ENCODE results near the gene ITPKC.

The ITPKC gene

DNA sequence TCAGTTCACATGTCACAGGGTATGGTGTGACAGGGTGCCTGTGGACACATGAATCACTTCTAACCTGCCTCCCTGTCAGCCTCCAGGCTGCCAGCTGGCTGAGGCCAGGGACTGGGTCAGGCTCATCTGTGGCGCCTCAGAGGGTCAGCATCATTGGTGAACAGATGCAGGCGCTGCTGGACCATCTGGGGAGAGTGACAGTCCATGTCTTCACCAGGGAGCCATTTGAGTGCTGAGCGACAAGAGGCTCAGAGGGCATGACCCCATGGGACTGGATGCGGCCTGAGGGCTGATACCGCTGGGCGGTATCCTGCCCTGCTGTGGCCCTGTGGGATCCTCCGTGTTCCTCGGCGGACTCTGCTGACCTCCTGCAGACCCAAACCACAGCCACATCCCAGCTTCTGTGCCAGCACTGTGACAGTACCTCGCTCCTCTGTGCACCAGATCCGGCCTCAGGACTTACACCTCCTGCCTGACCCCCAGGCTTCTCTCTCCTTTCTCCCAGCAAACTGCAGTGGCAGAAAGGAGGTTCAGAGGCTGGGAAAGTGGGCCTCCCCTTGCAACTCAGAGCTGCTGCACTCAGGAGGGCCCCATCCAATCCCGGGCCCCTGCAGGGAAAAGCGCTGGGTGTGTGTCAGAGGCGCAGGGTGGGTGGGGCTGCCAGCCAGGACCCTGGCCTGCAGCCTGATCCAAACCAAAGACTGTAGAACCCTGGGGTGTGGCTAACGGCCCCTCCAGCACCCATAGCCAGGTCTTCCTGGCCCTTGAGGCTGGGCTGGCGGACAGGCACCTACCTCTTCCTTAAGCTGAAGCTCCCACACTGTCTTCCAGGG, 23.2 kb downstream of the ITPKC start:
- TF ChIP-seq CSDC2 (CRISPR knock-in tag; IDR thresholded peaks at IDR 0.05) = no peak
- no peak for TF ChIP-seq GLIS3 (CRISPR knock-in tag; IDR thresholded peaks at IDR 0.05)
- no peak for TF ChIP-seq ZC3H10 (CRISPR knock-in tag; IDR thresholded peaks at IDR 0.05)
- no peak for TF ChIP-seq RARB (CRISPR knock-in tag; IDR thresholded peaks at IDR 0.05)
- no peak for TF ChIP-seq ZFP30 (CRISPR knock-in tag; IDR thresholded peaks at IDR 0.05)
- no peak for TF ChIP-seq ZNF8 (CRISPR knock-in tag; IDR thresholded peaks at IDR 0.05)
- ATAC-seq = peak; percentile 5; the same call in 2 of the 3 replicates

DNA sequence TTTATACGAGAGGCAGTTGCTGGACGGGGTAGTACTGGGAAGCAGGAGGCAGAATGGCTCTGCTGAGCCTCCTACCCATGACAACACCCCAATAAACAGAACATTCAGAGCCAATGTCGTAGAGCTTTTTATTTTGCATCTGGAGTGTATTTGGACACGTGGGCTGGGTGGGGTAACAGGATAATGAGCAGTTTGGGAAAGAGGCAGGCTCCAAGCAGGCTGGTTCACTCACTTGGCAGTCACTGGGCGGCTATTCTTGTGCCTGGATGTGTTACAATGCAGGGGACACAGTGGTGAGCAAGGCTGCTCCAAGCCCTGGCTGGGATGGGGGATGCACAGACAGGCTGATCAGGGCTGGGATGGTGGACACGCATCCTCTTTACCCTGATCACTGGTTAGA, 23.8 kb downstream of the ITPKC start:
- ATAC-seq = peak; percentile 9; the same call in 2 of the 3 replicates
- TF ChIP-seq RARB (CRISPR knock-in tag; IDR thresholded peaks at IDR 0.05) (no peak), ZFP3 (CRISPR knock-in tag; IDR thresholded peaks at IDR 0.05) (no peak), ESRRG (CRISPR knock-in tag; IDR thresholded peaks at IDR 0.05) (no peak), OSR1 (CRISPR knock-in tag; IDR thresholded peaks at IDR 0.05) (no peak), TCF4 (CRISPR knock-in tag; IDR thresholded peaks at IDR 0.05; ENCODE audit: borderline replicate concordance) (no peak)

DNA sequence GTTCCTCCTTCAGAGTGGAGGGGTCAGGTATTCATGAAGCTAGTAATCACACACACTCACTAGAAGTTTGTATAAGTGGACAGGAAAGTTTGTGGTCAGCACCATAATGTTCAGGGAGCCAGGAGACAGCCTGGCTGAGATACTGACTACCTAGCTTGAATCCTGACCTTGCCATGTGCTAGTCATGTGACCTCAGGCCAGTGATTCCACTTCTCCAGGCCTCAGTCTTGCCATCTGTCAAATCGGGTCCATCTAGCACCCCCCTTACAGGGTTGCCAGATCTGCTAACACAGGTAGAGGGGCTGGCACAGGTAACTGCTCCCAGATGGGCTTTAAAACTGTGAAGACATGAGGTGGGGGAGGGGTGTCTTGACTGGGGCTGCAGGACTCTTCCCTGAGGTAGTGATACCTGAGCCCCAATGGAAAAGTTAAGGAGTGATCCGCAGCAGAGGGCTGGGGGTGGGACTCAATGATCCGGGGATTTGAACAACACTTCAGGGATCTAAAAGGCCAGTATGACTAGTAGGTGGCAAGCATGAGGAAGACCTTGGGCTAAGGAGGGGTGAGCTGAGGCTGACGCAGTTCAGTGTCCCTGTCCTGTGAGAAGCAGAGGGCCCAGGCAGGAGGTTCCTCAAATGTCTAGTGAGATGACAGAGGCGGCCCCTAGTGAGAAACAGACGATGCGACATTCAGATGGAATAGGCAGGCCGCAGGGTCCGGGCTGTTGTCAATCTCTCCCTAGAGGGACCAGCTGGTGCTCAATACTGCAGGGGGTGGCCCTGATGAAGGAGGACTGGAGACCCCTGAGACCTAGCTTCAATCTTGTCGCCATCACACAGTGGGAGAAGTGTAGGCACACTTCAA, 24.8 kb downstream of the ITPKC start:
- no peak for TF ChIP-seq ZNF565 (CRISPR knock-in tag; conservative IDR thresholded peaks at IDR 0.05; ENCODE audit: low read depth)
- no peak for TF ChIP-seq ZFP30 (CRISPR knock-in tag; IDR thresholded peaks at IDR 0.05)
- TF ChIP-seq, protein P1, sequence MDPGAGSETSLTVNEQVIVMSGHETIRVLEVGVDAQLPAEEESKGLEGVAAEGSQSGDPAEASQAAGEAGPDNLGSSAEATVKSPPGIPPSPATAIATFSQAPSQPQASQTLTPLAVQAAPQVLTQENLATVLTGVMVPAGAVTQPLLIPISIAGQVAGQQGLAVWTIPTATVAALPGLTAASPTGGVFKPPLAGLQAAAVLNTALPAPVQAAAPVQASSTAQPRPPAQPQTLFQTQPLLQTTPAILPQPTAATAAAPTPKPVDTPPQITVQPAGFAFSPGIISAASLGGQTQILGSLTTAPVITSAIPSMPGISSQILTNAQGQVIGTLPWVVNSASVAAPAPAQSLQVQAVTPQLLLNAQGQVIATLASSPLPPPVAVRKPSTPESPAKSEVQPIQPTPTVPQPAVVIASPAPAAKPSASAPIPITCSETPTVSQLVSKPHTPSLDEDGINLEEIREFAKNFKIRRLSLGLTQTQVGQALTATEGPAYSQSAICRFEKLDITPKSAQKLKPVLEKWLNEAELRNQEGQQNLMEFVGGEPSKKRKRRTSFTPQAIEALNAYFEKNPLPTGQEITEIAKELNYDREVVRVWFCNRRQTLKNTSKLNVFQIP (CRISPR knock-in tag; IDR thresholded peaks at IDR 0.05; ENCODE audit: borderline replicate concordance, low read depth) = no peak
- TF ChIP-seq GLIS3 (CRISPR knock-in tag; IDR thresholded peaks at IDR 0.05) = no peak
- no peak for TF ChIP-seq RARB (CRISPR knock-in tag; IDR thresholded peaks at IDR 0.05)
- TF ChIP-seq ARNTL (CRISPR knock-in tag; IDR thresholded peaks at IDR 0.05; ENCODE audit: borderline replicate concordance, low read depth) = no peak
- TF ChIP-seq, protein P2, sequence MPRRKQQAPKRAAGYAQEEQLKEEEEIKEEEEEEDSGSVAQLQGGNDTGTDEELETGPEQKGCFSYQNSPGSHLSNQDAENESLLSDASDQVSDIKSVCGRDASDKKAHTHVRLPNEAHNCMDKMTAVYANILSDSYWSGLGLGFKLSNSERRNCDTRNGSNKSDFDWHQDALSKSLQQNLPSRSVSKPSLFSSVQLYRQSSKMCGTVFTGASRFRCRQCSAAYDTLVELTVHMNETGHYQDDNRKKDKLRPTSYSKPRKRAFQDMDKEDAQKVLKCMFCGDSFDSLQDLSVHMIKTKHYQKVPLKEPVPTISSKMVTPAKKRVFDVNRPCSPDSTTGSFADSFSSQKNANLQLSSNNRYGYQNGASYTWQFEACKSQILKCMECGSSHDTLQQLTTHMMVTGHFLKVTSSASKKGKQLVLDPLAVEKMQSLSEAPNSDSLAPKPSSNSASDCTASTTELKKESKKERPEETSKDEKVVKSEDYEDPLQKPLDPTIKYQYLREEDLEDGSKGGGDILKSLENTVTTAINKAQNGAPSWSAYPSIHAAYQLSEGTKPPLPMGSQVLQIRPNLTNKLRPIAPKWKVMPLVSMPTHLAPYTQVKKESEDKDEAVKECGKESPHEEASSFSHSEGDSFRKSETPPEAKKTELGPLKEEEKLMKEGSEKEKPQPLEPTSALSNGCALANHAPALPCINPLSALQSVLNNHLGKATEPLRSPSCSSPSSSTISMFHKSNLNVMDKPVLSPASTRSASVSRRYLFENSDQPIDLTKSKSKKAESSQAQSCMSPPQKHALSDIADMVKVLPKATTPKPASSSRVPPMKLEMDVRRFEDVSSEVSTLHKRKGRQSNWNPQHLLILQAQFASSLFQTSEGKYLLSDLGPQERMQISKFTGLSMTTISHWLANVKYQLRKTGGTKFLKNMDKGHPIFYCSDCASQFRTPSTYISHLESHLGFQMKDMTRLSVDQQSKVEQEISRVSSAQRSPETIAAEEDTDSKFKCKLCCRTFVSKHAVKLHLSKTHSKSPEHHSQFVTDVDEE (CRISPR knock-in tag; IDR thresholded peaks at IDR 0.05) = no peak
- TF ChIP-seq TOX (CRISPR knock-in tag; IDR thresholded peaks at IDR 0.05; ENCODE audit: borderline replicate concordance) = no peak
- TF ChIP-seq, protein P3, sequence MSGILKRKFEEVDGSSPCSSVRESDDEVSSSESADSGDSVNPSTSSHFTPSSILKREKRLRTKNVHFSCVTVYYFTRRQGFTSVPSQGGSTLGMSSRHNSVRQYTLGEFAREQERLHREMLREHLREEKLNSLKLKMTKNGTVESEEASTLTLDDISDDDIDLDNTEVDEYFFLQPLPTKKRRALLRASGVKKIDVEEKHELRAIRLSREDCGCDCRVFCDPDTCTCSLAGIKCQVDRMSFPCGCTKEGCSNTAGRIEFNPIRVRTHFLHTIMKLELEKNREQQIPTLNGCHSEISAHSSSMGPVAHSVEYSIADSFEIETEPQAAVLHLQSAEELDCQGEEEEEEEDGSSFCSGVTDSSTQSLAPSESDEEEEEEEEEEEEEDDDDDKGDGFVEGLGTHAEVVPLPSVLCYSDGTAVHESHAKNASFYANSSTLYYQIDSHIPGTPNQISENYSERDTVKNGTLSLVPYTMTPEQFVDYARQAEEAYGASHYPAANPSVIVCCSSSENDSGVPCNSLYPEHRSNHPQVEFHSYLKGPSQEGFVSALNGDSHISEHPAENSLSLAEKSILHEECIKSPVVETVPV (CRISPR knock-in tag; IDR thresholded peaks at IDR 0.05) = no peak
- TF ChIP-seq, protein P4, sequence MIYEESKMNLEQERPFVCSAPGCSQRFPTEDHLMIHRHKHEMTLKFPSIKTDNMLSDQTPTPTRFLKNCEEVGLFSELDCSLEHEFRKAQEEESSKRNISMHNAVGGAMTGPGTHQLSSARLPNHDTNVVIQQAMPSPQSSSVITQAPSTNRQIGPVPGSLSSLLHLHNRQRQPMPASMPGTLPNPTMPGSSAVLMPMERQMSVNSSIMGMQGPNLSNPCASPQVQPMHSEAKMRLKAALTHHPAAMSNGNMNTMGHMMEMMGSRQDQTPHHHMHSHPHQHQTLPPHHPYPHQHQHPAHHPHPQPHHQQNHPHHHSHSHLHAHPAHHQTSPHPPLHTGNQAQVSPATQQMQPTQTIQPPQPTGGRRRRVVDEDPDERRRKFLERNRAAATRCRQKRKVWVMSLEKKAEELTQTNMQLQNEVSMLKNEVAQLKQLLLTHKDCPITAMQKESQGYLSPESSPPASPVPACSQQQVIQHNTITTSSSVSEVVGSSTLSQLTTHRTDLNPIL (CRISPR knock-in tag; IDR thresholded peaks at IDR 0.05; ENCODE audit: low read depth) = no peak
- TF ChIP-seq ZFP3 (CRISPR knock-in tag; IDR thresholded peaks at IDR 0.05) = no peak
- TF ChIP-seq TCF4 (CRISPR knock-in tag; IDR thresholded peaks at IDR 0.05; ENCODE audit: borderline replicate concordance) = no peak
- TF ChIP-seq, protein P5, sequence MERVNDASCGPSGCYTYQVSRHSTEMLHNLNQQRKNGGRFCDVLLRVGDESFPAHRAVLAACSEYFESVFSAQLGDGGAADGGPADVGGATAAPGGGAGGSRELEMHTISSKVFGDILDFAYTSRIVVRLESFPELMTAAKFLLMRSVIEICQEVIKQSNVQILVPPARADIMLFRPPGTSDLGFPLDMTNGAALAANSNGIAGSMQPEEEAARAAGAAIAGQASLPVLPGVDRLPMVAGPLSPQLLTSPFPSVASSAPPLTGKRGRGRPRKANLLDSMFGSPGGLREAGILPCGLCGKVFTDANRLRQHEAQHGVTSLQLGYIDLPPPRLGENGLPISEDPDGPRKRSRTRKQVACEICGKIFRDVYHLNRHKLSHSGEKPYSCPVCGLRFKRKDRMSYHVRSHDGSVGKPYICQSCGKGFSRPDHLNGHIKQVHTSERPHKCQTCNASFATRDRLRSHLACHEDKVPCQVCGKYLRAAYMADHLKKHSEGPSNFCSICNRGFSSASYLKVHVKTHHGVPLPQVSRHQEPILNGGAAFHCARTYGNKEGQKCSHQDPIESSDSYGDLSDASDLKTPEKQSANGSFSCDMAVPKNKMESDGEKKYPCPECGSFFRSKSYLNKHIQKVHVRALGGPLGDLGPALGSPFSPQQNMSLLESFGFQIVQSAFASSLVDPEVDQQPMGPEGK (CRISPR knock-in tag; IDR thresholded peaks at IDR 0.05; ENCODE audit: borderline replicate concordance) = no peak
- no peak for TF ChIP-seq ZC3H10 (CRISPR knock-in tag; IDR thresholded peaks at IDR 0.05)
- ATAC-seq = no peak
